Spleen (tissue), 11 donors: Measurements from ENCODE around the gene PRKCQ. TPM values are rescaled to one million over a fixed set of nuclear protein-coding genes. Genes with fewer than 3 reads are reported as not detected.

Experiments used
- DNase-seq: peaks from one replicate; pipeline ENCODE4 v3.0.0-alpha.2; 2020
- H3K27ac ChIP-seq, 8 donors: fragments of 200-600 bp; sonication (generic) in 7 of 8; 1 replicate in 4 of 8; 2 replicates in 4 of 8; pipeline versions ENCODE4 v1.5.0 to v1.8.0; 2016 to 2021; ENCODE audit warnings: inconsistent platforms in 4 of 8, mild to moderate bottlenecking in 4 of 8, moderate library complexity in 1 of 8
- H3K27me3 ChIP-seq, 7 donors: fragments of 200-600 bp; sonication (generic) in 6 of 7; replicated peaks in 1 of 7; 1 replicate in 4 of 7; 2 replicates in 3 of 7; pipeline versions ENCODE4 v1.5.0 to v1.8.0; 2016 to 2021; ENCODE audit warnings: inconsistent platforms in 3 of 7, mild to moderate bottlenecking in 1 of 7
- H3K36me3 ChIP-seq, 6 donors: fragments of 200-600 bp; sonication (generic) in 5 of 6; 1 replicate in 4 of 6; 2 replicates in 2 of 6; pipeline versions ENCODE4 v1.5.0 to v1.8.0; 2016 to 2021; ENCODE audit warnings: inconsistent platforms in 2 of 6
- H3K4me1 ChIP-seq, 6 donors: fragments of 200-600 bp; sonication (generic) in 5 of 6; 1 replicate in 3 of 6; 2 replicates in 3 of 6; pipeline versions ENCODE4 v1.5.0 to v1.8.0; 2016 to 2021; ENCODE audit warnings: inconsistent platforms in 3 of 6
- H3K4me3 ChIP-seq, 8 donors: fragments of 200-600 bp; sonication (generic) in 7 of 8; 1 replicate in 4 of 8; 2 replicates in 4 of 8; pipeline versions ENCODE4 v1.5.0 to v1.8.0; 2016 to 2021; ENCODE audit warnings: inconsistent platforms in 4 of 8, mild to moderate bottlenecking in 4 of 8, moderate library complexity in 2 of 8
- H3K9me3 ChIP-seq, 8 donors: fragments of 200-600 bp; sonication (generic) in 7 of 8; 1 replicate in 4 of 8; 2 replicates in 4 of 8; pipeline versions ENCODE4 v1.5.0 to v1.8.0; 2016 to 2021; ENCODE audit warnings: inconsistent platforms in 4 of 8
- POLR2A ChIP-seq, 3 donors: fragments of 450-650 bp; IDR thresholded peaks; one replicate each; pipeline ENCODE4 v1.5.1; 2017; ENCODE audit warnings: antibody characterized with exemption in 3 of 3, mild to moderate bottlenecking in 1 of 3
- POLR2AphosphoS5 ChIP-seq, 3 donors: sonication (generic); formaldehyde crosslinking; IDR thresholded peaks; one replicate each; pipeline ENCODE4 v1.5.1; 2017; ENCODE audit warnings: antibody characterized with exemption in 3 of 3
- WGBS, 5 donors: extraction: QIAGEN DNeasy Blood & Tissue Kit in 3 of 5; methylation state at CpG; one replicate each; pipeline versions ENCODE4 v1.1.5 to v1.1.7; 2013 to 2018; 5-methylcytosine and 5-hydroxymethylcytosine counted together
- intact Hi-C: fragments of 100-400 bp; cut with DNase I; formaldehyde crosslinking; loops from one replicate; pipeline ENCODE4 v1.15.0; 2023; ENCODE audit warnings: low total_unique reads
- polyA plus RNA-seq, 3 donors: library from polyadenylated mRNA; stranded (reverse); fragments of 200-250 nt; gene quantifications; one replicate each; pipeline ENCODE4 v1.2.1, GENCODE V29; 2013
- total RNA-seq, 7 donors: library from RNA; depleted of rRNA in 3 of 7; stranded (reverse); fragments of >200 nt in 3 of 7; fragmentation: NEBNext Ultra II Directional in 4 of 7; extraction: Animal tissue kit (Norgen Biotek cat#: 25700) in 4 of 7; gene quantifications; one replicate each; pipeline versions ENCODE4 v1.1.0 to v1.2.1, GENCODE V29; 2016 to 2021
- TF ChIP-seq, protein P1 (sequence below), 11 experiments: fragments of 200-600 bp in 7 of 11; fragments of 450-650 bp in 4 of 11; sonication (generic) in 4 of 11; IDR thresholded peaks in 8 of 11; conservative IDR thresholded peaks in 3 of 11; 1 replicate in 7 of 11; 2 replicates in 4 of 11; pipeline versions ENCODE4 v1.4.0 to v1.8.0; 2016 to 2021; ENCODE audit warnings: antibody characterized with exemption in 11 of 11, inconsistent platforms in 4 of 11, mild to moderate bottlenecking in 1 of 11
- donor health status: healthy with polysubstance abuse.
- donor health status: DM: no; HTN: no; CAD: no; lungs with moderate emphysema.
- donor health status: DM: no; HTN: no; CAD: no.
- donor health status: Bipolar disorder and iron deficiency.
- donor health status: healthy.
- donor health status: DM: no; HTN: no; CAD: no.
- donor health status: DM: yes; HTN: yes; CAD: no.

Gene PRKCQ
- total and polyA plus RNA-seq, 10 donors: 2.1 to 11.8 (median 8.1) TPM

DNA sequence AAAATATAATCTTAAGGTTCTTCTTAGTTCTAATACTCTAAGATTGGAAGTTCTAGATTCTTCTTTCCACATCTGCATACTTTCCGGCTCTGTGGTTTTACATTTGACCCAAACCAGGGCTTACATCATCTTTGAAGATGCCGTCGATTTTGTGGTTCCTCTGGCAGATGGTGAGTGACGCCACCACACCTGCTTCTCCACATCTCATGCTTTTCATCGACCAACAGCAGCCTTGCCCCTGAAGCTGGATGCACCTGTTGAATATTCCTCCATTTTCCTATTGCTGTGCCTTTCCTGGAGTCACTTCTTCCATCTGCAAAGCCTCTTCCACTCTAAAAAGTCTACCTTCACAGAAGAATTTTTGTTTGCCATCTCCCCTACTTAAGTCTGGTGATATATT is 121.3 kb downstream of the PRKCQ start:
- H3K9me3 ChIP-seq: peaks cover 0 to 9% (median 0%) of the 10 kb centered on the region in 8 donors
- no peak for DNase-seq
- H3K4me1 ChIP-seq: peaks cover 0 to 9% (median 0%) of the 10 kb centered on the region in 6 donors
- TF ChIP-seq POLR2A (IDR thresholded peaks at IDR 0.05) (no peak), POLR2AphosphoS5 (IDR thresholded peaks at IDR 0.05) (no peak)
- TF ChIP-seq, protein P1, sequence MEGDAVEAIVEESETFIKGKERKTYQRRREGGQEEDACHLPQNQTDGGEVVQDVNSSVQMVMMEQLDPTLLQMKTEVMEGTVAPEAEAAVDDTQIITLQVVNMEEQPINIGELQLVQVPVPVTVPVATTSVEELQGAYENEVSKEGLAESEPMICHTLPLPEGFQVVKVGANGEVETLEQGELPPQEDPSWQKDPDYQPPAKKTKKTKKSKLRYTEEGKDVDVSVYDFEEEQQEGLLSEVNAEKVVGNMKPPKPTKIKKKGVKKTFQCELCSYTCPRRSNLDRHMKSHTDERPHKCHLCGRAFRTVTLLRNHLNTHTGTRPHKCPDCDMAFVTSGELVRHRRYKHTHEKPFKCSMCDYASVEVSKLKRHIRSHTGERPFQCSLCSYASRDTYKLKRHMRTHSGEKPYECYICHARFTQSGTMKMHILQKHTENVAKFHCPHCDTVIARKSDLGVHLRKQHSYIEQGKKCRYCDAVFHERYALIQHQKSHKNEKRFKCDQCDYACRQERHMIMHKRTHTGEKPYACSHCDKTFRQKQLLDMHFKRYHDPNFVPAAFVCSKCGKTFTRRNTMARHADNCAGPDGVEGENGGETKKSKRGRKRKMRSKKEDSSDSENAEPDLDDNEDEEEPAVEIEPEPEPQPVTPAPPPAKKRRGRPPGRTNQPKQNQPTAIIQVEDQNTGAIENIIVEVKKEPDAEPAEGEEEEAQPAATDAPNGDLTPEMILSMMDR (IDR thresholded peaks at IDR 0.05 in 8 of 11, conservative IDR thresholded peaks at IDR 0.05 in 3 of 11): no peak
- peaks cover 0 to 60% (median 2%) of the 10 kb centered on the region in 6 donors for H3K36me3 ChIP-seq
- H3K27ac ChIP-seq: no peak overlapping the region
- intact Hi-C loops: no loop called here
- H3K4me3 ChIP-seq: no peak overlapping the region
- peaks cover 0 to 5% (median 0%) of the 10 kb centered on the region in 7 donors for H3K27me3 ChIP-seq
- 49 to 77% (median 63%) methylated on average over 5 of the region's 5 CpGs for WGBS, 5 donors

DNA sequence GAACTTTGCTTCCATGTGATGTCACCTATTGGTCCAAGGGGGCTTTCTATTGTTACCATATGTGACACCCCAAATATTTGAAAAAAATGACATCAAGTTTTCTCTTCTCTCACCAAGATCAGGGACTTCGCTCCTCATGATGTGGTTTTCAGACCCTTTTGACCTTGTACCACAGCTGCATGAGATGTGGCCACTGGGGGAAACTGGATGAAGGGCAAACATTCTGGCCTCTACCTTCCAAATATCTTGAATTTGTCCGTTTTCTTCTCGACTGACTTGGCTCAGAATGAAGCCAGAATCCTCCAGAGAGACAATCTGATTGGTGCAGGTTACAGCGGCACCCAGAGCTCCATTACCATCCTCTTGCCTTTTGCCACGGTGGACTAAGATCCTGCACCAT is 122.7 kb downstream of the PRKCQ start:
- no peak for DNase-seq
- peaks cover 0 to 51% (median 2%) of the 10 kb centered on the region in 6 donors for H3K36me3 ChIP-seq
- no peaks in the 10 kb centered on the region for H3K27me3 ChIP-seq
- H3K9me3 ChIP-seq: peaks cover 0 to 9% (median 0%) of the 10 kb centered on the region in 8 donors
- 84 to 97% (median 93%) methylated on average over 5 of the region's 5 CpGs for WGBS, 5 donors
- no peaks in the 10 kb centered on the region for H3K4me1 ChIP-seq
- TF ChIP-seq, protein P1 (IDR thresholded peaks at IDR 0.05 in 8 of 11, conservative IDR thresholded peaks at IDR 0.05 in 3 of 11): no peak
- TF ChIP-seq POLR2AphosphoS5 (IDR thresholded peaks at IDR 0.05): no peak
- TF ChIP-seq POLR2A (IDR thresholded peaks at IDR 0.05): no peak
- no peak overlapping the region for H3K4me3 ChIP-seq
- no peak overlapping the region for H3K27ac ChIP-seq
- intact Hi-C loops: no loop called here

DNA sequence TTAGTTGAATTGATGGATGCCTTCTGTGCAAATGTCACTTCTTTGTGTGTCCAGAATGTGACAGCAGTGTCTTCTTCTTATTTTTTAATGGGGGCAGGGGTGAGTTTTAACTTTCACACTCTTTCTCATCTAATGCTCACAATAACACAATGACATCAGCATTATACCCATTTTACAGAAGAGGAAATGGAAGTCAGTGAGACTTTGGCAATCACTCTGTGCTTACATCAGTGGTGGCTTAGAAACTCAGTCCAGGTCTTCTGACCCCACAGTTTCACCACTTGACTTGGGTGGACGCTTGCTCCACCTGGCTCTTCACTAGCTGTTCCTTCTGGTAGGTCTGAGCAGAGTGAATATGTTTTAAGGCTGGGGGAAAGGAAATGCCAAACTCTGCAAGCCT is 124.0 kb downstream of the PRKCQ start:
- TF ChIP-seq, protein P1 (IDR thresholded peaks at IDR 0.05 in 8 of 11, conservative IDR thresholded peaks at IDR 0.05 in 3 of 11): no peak
- TF ChIP-seq POLR2AphosphoS5 (IDR thresholded peaks at IDR 0.05) (no peak), POLR2A (IDR thresholded peaks at IDR 0.05) (no peak)

DNA sequence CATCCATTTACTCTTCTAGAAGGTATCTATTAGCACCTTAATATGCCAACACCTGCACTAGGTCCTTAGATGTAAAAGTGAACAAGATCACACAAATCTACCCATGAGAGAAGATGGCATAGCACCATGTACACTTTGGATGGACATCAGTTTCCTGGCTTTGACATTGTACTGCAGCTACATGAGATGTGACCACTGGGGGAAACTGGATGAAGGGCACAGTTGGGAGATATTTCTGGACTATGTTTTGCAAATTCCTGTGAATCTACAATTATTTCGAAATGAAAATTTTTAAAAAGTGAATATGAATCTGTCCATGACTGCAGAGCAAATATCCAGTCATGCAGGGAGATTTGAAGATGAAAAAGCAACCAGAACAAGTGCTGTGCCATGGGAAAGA is 124.5 kb downstream of the PRKCQ start:
- no peaks in the 10 kb centered on the region for H3K27me3 ChIP-seq
- H3K27ac ChIP-seq: no peak overlapping the region
- intact Hi-C loops: no loop called here
- TF ChIP-seq, protein P1 (IDR thresholded peaks at IDR 0.05 in 8 of 11, conservative IDR thresholded peaks at IDR 0.05 in 3 of 11): no peak
- TF ChIP-seq POLR2A (IDR thresholded peaks at IDR 0.05) (no peak), POLR2AphosphoS5 (IDR thresholded peaks at IDR 0.05) (no peak)
- 83 to 100% (median 88%) methylated on average over 1 of the region's 1 CpG for WGBS, 5 donors
- DNase-seq: no peak
- H3K4me3 ChIP-seq: no peak overlapping the region
- H3K4me1 ChIP-seq: no peaks in the 10 kb centered on the region
- H3K9me3 ChIP-seq: peaks cover 0 to 9% (median 0%) of the 10 kb centered on the region in 8 donors
- peaks cover 0 to 51% (median 2%) of the 10 kb centered on the region in 6 donors for H3K36me3 ChIP-seq

More for the DNA sequence above, 124.0 kb downstream of the PRKCQ start:
- intact Hi-C loops: no loop called here
- no peaks in the 10 kb centered on the region for H3K4me1 ChIP-seq
- H3K36me3 ChIP-seq: peaks cover 0 to 51% (median 2%) of the 10 kb centered on the region in 6 donors
- no peak overlapping the region for H3K4me3 ChIP-seq
- peaks cover 0 to 9% (median 0%) of the 10 kb centered on the region in 8 donors for H3K9me3 ChIP-seq
- H3K27me3 ChIP-seq: no peaks in the 10 kb centered on the region
- DNase-seq: no peak
- WGBS, 5 donors: 83 to 100% (median 94%) methylated on average over 1 of the region's 1 CpG
- no peak overlapping the region for H3K27ac ChIP-seq
